GM18499 (cell line): Measurements from ENCODE around the gene APP.

Experiments used
- ATAC-seq: cut with Tn5 transposase; IDR thresholded peaks from one replicate; pipeline ENCODE4 v1.9.1; 2021; ENCODE audit warnings: moderate number of reproducible peaks; ENCODE audit not compliant: insufficient read depth, unreplicated experiment

The APP gene

DNA sequence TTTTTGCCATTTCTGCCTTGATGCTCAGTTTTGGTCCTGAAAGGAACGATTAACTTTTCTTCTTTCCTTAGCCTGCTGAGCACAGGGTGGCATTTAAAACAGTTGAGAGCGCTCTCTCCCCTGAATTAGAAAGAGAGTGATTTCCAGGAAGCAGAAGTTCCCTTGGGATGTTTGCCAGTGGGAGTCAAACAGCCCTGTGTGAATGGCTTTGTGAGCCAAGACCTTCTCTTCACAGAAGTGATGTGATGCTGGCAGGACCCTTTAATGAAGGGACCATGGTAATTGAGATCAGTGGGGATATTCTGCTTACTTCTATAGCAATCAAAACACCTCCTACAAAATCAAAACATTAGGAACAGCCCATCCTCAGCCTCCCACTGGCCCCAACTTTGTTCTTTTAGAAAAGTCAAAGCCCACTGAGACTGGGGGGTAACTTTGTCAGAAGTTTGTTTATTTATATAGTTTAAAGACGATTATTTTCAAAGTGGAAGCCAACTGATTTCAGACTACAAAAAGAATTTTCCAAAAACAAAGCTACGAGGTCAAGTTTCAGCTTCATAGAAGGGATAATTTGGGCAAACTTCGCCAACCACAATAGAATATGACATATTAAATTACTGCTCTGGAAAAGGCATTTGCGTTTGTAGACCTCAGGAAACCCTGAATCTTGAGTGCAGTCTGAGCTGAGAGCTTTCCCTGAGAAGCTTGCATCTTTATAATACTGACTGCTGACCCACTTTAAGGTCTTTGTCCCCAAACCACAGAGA is 313.1 kb downstream of the APP start:
- no peak for ATAC-seq

DNA sequence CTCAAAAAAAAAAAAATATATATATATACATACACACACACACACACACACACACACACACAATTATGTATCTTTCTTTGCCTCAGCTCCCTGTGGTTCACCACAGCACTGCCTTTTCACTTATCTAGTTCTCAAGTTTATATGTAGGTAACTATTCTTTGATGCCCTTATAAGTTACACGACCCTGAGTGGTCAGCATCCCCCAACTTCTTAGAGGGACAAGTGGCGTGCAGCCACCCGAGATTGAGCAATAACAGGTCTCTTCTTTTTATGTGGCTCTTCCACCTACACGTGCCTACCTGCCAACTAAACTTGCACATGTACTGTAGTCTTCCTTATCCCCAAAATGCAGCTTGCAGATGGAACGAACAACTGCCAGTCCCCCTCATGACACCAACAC is 315.0 kb downstream of the APP start:
- ATAC-seq, result no peak

- ATAC-seq, result no peak
Measured at GRCh38 chr21:25850126-25850842, 320.3 kb downstream of the APP start.

DNA sequence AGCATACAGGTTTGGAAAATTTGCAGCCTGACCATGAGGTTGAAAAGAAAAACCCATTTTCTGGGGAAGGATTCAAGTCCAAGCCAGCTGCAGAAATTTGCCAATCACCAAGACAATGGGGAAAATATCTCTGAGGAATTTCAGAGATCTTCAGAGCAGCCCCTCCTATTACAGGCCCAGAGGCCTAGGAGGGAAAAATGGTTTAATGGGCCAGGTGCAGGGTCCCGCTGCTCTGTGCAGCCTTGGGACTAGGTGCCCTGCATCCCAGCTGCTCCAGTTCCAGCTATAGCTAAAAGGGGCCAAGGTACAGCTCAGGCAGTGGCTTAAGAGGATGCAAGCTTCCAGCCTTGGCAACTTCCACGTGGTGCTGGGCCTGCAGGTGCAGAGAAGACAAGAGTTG is 322.3 kb downstream of the APP start:
- no peak for ATAC-seq

DNA sequence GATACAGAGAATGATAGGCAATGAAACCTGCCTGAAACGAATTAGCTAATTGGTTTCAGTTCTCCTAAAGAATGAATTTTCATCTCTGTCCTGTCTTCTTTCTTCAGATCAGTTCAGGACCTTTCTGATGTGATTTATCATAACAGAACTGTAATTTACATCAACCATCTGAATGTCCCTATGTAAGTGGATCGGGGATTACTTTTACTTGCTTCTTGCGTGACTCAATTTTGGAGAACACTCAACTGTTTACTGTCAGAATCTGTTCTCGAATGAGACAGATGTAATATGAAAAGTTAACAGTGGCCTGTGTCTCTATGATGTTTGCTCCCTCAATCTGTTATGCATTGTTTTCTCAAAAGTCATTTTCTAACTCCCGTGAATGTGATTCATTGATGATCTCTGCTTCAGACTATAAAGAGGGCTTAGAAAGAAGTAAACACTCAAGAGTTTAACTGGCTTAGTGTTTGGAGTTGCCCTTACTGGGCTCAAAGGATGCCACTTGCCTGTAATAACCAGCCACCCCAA is 324.8 kb downstream of the APP start:
- ATAC-seq, result peak; percentile 64

DNA sequence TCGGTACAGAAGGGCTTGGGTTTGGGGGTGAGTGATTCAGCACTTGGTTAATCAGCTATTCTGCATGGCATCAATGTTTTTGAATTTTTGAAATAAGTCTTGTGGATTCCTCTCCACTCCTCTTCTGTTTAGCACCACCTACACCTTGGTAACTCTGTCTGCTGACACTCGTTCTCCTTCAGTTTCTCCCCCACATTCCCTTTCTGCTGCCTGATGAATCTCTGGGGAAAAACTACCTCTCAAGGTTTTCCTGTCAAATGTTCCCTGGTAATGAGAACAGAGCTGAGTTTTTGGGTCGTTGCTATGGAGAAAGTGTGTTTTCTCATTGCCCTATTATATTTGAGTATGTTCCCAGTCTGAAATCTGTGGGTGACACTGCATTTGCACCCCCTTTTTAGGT is 327.6 kb downstream of the APP start:
- ATAC-seq, result no peak

DNA sequence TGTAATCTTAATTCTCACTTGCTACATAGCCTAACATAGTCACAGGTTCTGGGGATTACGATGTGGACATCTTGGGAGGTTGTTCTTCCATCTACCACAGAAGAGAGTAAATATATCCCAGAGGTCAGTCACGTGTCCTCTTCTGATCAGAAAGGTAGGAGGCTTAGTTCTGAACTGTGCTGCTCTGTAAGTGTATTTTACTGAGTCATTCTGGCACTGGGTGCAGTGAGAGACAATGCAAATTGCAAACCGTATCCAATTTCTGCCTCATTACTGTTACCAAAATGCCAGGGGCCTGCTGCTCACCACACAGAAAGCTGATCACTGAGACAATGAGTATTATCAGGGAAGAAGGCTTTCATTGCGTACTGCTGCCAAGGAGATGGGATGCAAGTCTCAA is 331.8 kb downstream of the APP start:
- no peak for ATAC-seq

GRCh38 chr21:25837533-25838265 is 332.9 kb downstream of the APP start:
- no peak for ATAC-seq

GRCh38 chr21:25836396-25836795 is 334.2 kb downstream of the APP start:
- no peak for ATAC-seq

DNA sequence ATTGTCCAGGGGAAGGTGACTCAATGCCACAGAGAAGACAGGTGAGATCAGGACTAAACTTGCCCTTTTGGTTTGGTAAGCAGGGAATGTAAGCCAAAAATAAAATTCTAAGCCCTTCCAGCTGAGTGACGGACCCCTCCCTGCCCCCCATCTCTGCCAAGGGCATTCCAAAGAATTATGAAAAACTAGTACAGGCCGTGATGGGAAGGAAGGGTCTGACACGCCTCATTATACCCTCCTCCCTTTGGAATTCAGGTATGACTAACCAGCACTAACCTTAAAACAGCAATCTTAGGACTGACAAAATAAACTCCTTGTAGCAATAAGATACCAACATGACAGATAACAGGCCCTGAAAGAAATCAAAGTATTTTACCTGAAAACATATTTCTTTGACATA is 336.2 kb downstream of the APP start:
- ATAC-seq, result no peak

DNA sequence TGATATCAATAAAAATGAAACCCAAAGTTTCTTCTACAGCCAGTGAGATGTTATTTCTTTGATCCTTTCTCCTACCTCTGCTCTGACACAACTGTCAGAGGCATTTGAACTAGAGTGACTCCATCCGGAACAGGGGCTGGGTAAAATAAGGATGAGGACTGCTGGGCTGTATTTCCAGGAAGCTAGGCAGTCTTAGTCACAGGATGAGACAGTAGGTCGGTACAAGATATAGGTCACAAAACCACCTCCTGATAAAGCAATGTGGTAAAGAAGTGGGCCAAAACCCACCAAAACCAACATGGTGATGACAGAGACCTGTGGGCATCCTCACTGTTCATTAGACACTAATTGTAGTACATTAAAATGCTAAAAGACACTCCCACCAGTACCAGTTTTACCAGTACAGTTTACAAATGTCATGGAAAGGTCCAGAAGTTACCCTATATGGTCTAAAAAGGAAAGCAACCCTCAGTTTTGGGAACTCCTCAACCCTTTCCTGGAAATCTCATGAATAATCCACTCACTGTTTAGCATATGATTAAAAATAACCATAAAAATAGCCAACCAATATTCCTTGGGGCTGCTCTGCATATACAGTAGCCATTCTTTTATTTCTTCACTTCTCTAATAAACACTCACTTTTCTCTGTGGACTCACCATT is 339.1 kb downstream of the APP start:
- ATAC-seq, result no peak
